Epithelial cell of proximal tubule (primary cell): Measurements from ENCODE around the gene GORASP1. TPM values are rescaled to one million over a fixed set of nuclear protein-coding genes. Genes with fewer than 3 reads are reported as not detected.
A peak's percentile ranks its signal among the peaks of the same experiment; 100 is the strongest.

Experiments used
- DNase-seq: peaks from one replicate; pipeline ENCODE4 v3.0.0-alpha.2; 2011; ENCODE audit warnings: low read depth
- H3K4me3 ChIP-seq: 2 replicates; pipeline ENCODE4 v1.5.1; 2011; ENCODE audit warnings: low read depth, mild to moderate bottlenecking, low read length
- total RNA-seq: library from RNA; depleted of rRNA; stranded (reverse); fragments of >200 nt; gene quantifications from 2 replicates; pipeline ENCODE4 v1.2.3, GENCODE V29; 2015
- TF ChIP-seq, protein P1 (sequence below): conservative IDR thresholded peaks from 2 replicates; pipeline ENCODE4 v1.5.1; 2012; ENCODE audit warnings: low read depth, mild to moderate bottlenecking, low read length

GORASP1 gene
- total RNA-seq, 1 donor from 2014 or later = 17.6 TPM

DNA sequence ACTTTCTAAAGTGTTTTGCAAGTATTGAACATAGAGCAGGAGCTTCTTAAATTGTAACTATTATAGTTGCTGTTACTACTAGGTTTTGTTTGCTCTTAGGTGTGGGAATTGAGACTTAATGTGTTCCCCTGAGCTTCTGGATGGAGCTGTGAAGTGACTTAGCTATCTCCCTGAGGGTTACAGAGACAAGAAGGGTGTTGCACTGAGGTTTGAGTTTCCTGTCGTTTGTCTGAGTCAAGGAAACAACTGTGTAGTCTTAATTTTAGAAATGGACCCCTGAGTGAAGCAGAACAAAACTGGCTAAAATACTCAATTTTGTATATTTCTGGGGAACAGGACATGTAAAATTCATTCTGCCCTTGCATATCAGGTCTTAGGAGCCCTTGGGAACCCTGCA is 20.5 kb upstream of the GORASP1 start:
- DNase-seq = no peak

DNA sequence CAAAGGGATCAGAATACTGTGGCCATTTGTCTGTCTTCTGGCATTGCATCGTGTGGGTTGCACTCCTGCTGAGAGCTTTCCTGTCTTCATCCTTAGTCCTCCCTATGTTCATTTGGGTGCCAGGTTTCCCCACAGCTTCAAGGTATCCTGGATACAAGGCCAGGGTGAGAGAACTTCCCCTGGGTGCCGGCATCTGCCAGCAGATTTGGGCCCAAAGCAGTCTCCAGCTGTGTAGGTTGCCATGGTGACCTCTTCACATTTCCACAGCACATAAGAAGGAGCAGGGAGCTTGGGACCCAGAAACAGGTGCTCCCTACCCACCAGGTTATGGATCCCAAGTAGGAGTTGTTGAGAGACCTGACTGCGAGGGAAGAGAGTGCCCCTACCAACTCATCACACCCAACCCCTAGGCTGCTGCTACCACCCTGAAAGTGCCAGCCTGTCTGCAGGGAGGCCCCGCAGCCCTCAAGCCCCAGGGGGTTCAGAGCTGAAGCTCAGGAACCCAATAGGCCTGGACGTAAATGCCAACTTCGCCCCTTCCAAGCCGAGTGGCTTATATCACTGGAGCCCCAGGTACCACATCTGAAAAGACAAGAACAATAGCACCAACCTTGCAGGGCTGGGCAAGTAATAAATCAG is 20.0 kb upstream of the GORASP1 start:
- no peak for DNase-seq
- TF ChIP-seq, protein P1, sequence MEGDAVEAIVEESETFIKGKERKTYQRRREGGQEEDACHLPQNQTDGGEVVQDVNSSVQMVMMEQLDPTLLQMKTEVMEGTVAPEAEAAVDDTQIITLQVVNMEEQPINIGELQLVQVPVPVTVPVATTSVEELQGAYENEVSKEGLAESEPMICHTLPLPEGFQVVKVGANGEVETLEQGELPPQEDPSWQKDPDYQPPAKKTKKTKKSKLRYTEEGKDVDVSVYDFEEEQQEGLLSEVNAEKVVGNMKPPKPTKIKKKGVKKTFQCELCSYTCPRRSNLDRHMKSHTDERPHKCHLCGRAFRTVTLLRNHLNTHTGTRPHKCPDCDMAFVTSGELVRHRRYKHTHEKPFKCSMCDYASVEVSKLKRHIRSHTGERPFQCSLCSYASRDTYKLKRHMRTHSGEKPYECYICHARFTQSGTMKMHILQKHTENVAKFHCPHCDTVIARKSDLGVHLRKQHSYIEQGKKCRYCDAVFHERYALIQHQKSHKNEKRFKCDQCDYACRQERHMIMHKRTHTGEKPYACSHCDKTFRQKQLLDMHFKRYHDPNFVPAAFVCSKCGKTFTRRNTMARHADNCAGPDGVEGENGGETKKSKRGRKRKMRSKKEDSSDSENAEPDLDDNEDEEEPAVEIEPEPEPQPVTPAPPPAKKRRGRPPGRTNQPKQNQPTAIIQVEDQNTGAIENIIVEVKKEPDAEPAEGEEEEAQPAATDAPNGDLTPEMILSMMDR = no peak
- no peak overlapping the region for H3K4me3 ChIP-seq

More for the DNA sequence above, 20.5 kb upstream of the GORASP1 start:
- TF ChIP-seq, protein P1 = no peak
- H3K4me3 ChIP-seq = no peak overlapping the region

- DNase-seq = no peak
- TF ChIP-seq, protein P1 = peak; percentile 75
- H3K4me3 ChIP-seq = no peak overlapping the region
These were observed 19.2 kb upstream of the GORASP1 start for GRCh38 chr3:39126532-39127071.

- H3K4me3 ChIP-seq = no peak overlapping the region
- DNase-seq = peak; percentile 32
- TF ChIP-seq, protein P1 = no peak
These were observed 18.5 kb upstream of the GORASP1 start for GRCh38 chr3:39125841-39126500.

GRCh38 chr3:39124876-39125840 is 17.7 kb upstream of the GORASP1 start:
- no peak overlapping the region for H3K4me3 ChIP-seq
- no peak for DNase-seq

GRCh38 chr3:39122813-39123212 is 15.4 kb upstream of the GORASP1 start:
- TF ChIP-seq, protein P1 = no peak
- no peak overlapping the region for H3K4me3 ChIP-seq
- no peak for DNase-seq

More at GRCh38 chr3:39124876-39125840, 17.7 kb upstream of the GORASP1 start:
- TF ChIP-seq, protein P1 = peak; percentile 60
